ENCODE results near the gene CEP192.

Gene CEP192

GRCh38 chr18:13105059-13105458 lies 113.9 kb downstream of the CEP192 start:
- Histone ChIP-seq H3K36me3 (ENCODE audit: control insufficient read depth in 2 of 2, insufficient read depth in 1 of 2, low read length in 2 of 2) (peaks cover 60 to 89% of the 10 kb centered on the region in 2 experiments), H3K4me3 (ENCODE audit: low read depth, low read length) (no peak overlapping the region), H3K9me3 (ENCODE audit: control insufficient read depth, insufficient read depth, low read depth, low read length) (no peaks in the 10 kb centered on the region), H3K27ac (ENCODE audit: extremely low read depth, low read depth, low read length) (no peak overlapping the region), H3K4me1 (ENCODE audit: control insufficient read depth, insufficient read depth, low read length) (no peaks in the 10 kb centered on the region)
- ChIA-PET CTCF (interaction anchor here (0.6 to 2.1 kb wide), 4 partner anchors 8 to 257 kb away, joined by 3 to 5 read pairs (median 4); no protein-coding TSS in a partner anchor), POLR2A (no interaction called here)
- TF ChIP-seq, protein P1, sequence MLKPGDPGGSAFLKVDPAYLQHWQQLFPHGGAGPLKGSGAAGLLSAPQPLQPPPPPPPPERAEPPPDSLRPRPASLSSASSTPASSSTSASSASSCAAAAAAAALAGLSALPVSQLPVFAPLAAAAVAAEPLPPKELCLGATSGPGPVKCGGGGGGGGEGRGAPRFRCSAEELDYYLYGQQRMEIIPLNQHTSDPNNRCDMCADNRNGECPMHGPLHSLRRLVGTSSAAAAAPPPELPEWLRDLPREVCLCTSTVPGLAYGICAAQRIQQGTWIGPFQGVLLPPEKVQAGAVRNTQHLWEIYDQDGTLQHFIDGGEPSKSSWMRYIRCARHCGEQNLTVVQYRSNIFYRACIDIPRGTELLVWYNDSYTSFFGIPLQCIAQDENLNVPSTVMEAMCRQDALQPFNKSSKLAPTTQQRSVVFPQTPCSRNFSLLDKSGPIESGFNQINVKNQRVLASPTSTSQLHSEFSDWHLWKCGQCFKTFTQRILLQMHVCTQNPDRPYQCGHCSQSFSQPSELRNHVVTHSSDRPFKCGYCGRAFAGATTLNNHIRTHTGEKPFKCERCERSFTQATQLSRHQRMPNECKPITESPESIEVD (tag by site-specific recombination; IDR thresholded peaks at IDR 0.05) = no peak
- no peak for TF ChIP-seq ZNF521 (tag by site-specific recombination; IDR thresholded peaks at IDR 0.05)
- no peak for TF ChIP-seq ZNF843 (tag by site-specific recombination; IDR thresholded peaks at IDR 0.05)
- TF ChIP-seq ZNF394 (tag by site-specific recombination; IDR thresholded peaks at IDR 0.05; ENCODE audit: borderline replicate concordance) = no peak
- no peak for TF ChIP-seq ZEB2 (tag by site-specific recombination; IDR thresholded peaks at IDR 0.05)
- no peak for TF ChIP-seq KLF8 (tag by site-specific recombination; IDR thresholded peaks at IDR 0.05)
- TF ChIP-seq ZFP69B (tag by site-specific recombination; IDR thresholded peaks at IDR 0.05) = no peak
- no peak for TF ChIP-seq GLIS2 (tag by site-specific recombination; IDR thresholded peaks at IDR 0.05)
- TF ChIP-seq ZNF423 (tag by site-specific recombination; IDR thresholded peaks at IDR 0.05) = no peak
- TF ChIP-seq ZBTB44 (tag by site-specific recombination; IDR thresholded peaks at IDR 0.05) = no peak
- no peak for TF ChIP-seq SETDB1 (IDR thresholded peaks at IDR 0.05; ENCODE audit: insufficient read length, low read length)
- TF ChIP-seq ZNF174 (tag by site-specific recombination; IDR thresholded peaks at IDR 0.05) = no peak
- no peak for TF ChIP-seq ZNF221 (tag by site-specific recombination; IDR thresholded peaks at IDR 0.05; ENCODE audit: borderline replicate concordance)
- TF ChIP-seq HOXA7 (CRISPR knock-in tag; IDR thresholded peaks at IDR 0.05; ENCODE audit: borderline replicate concordance) = no peak
- no peak for TF ChIP-seq ZNF175 (tag by site-specific recombination; IDR thresholded peaks at IDR 0.05)
- TF ChIP-seq, protein P2, sequence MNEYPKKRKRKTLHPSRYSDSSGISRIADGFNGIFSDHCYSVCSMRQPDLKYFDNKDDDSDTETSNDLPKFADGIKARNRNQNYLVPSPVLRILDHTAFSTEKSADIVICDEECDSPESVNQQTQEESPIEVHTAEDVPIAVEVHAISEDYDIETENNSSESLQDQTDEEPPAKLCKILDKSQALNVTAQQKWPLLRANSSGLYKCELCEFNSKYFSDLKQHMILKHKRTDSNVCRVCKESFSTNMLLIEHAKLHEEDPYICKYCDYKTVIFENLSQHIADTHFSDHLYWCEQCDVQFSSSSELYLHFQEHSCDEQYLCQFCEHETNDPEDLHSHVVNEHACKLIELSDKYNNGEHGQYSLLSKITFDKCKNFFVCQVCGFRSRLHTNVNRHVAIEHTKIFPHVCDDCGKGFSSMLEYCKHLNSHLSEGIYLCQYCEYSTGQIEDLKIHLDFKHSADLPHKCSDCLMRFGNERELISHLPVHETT (tag by site-specific recombination; IDR thresholded peaks at IDR 0.05) = no peak
- TF ChIP-seq ZNF513 (tag by site-specific recombination; IDR thresholded peaks at IDR 0.05) = no peak
- no peak for TF ChIP-seq ZNF701 (tag by site-specific recombination; IDR thresholded peaks at IDR 0.05)
- TF ChIP-seq ZBTB11 (tag by site-specific recombination; conservative IDR thresholded peaks at IDR 0.05; ENCODE audit: low read depth) = no peak
